HepG2 (cell line): Measurements from ENCODE around the gene DYNC1LI2. TPM values are rescaled to one million over a fixed set of nuclear protein-coding genes. Genes with fewer than 3 reads are reported as not detected.

Source experiments
- EEA1 ChIP-seq: sonication (generic); formaldehyde crosslinking; IDR thresholded peaks from 2 replicates; pipeline ENCODE4 v1.5.1; 2020; ENCODE audit warnings: mild to moderate bottlenecking, missing genetic modification reagents, borderline replicate concordance
- HNF1B ChIP-seq: sonication (generic); formaldehyde crosslinking; IDR thresholded peaks from 2 replicates; pipeline ENCODE4 v1.5.1; 2020; ENCODE audit warnings: mild to moderate bottlenecking, moderate library complexity, missing genetic modification reagents
- HNRNPL ChIP-seq: fragments of 200-400 bp; formaldehyde crosslinking; IDR thresholded peaks from 2 replicates; pipeline ENCODE4 v1.6.1; 2017; ENCODE audit warnings: mild to moderate bottlenecking, low read depth, low read length
- HOXA7 ChIP-seq: sonication (generic); formaldehyde crosslinking; IDR thresholded peaks from 2 replicates; pipeline ENCODE4 v1.8.1; 2022; ENCODE audit warnings: mild to moderate bottlenecking, missing genetic modification reagents, moderate library complexity
- KDM2A ChIP-seq: sonication (generic); formaldehyde crosslinking; IDR thresholded peaks from 2 replicates; pipeline ENCODE4 v1.4.0; 2020; ENCODE audit warnings: low read depth, missing genetic modification reagents, borderline replicate concordance
- KDM5A ChIP-seq: fragments of 200-600 bp; sonication (generic); IDR thresholded peaks from 2 replicates; pipeline ENCODE4 v1.7.0; 2018; ENCODE audit warnings: antibody characterized with exemption, mild to moderate bottlenecking, low read length, borderline replicate concordance
- MZF1 ChIP-seq: sonication (generic); formaldehyde crosslinking; IDR thresholded peaks from 2 replicates; pipeline ENCODE4 v1.8.1; 2023; ENCODE audit warnings: mild to moderate bottlenecking, missing genetic modification reagents, borderline replicate concordance
- NFKBIZ ChIP-seq: IDR thresholded peaks from 2 replicates; pipeline ENCODE4 v1.6.1; 2018; ENCODE audit warnings: missing genetic modification reagents, missing compliant biosample characterization
- PAXIP1 ChIP-seq: sonication (generic); formaldehyde crosslinking; conservative IDR thresholded peaks from 2 replicates; pipeline ENCODE4 v1.4.0; 2020; ENCODE audit warnings: mild to moderate bottlenecking, missing genetic modification reagents, moderate library complexity
- SRF ChIP-seq: IDR thresholded peaks from 2 replicates; pipeline ENCODE4 v1.6.1; 2011; ENCODE audit warnings: mild to moderate bottlenecking, low read depth, low read length, moderate library complexity
- TAF1 ChIP-seq: sonication (generic); formaldehyde crosslinking; IDR thresholded peaks from 2 replicates; pipeline ENCODE4 v1.4.0; 2020; ENCODE audit warnings: missing genetic modification reagents
- ZNF788 ChIP-seq: sonication (generic); formaldehyde crosslinking; IDR thresholded peaks from 2 replicates; pipeline ENCODE4 v1.5.0; 2020; ENCODE audit warnings: mild to moderate bottlenecking, missing genetic modification reagents, borderline replicate concordance
- polyA plus RNA-seq, 8 experiments: library from polyadenylated mRNA; depleted of rRNA in 3 of 8; stranded (reverse) in 7 of 8; unstranded in 1 of 8; fragments of >200 nt; fragmentation: Illumina TruSeq in 4 of 8; extraction: Trizol in 4 of 8; gene quantifications; 2 replicates each; pipeline versions ENCODE4 v1.2.1 to v1.2.3, GENCODE V29; 2011 to 2016; ENCODE audit warnings: low read depth in 4 of 8, missing spikeins in 1 of 8, mixed read lengths in 1 of 8; ENCODE audit not compliant: insufficient read depth in 1 of 8
- total RNA-seq, 5 experiments: library from RNA; depleted of rRNA; stranded (reverse); fragments of >200 nt; fragmentation: Illumina TruSeq; extraction: Trizol; gene quantifications; 2 replicates each; pipeline ENCODE4 v1.2.3, GENCODE V29; 2016; ENCODE audit warnings: low read depth in 1 of 5
- TF ChIP-seq, protein P1 (sequence below): IDR thresholded peaks from 2 replicates; pipeline ENCODE4 v1.6.1; 2016; ENCODE audit warnings: missing genetic modification reagents, missing compliant biosample characterization

The DYNC1LI2 gene
- total and polyA plus RNA-seq, 2 of the 13 experiments (the other 11 are each of a cell fraction or from before 2014, with no cell fraction given) = 65.5 to 135 TPM

GRCh38 chr16:66695471-66695934, 55.9 kb downstream of the DYNC1LI2 start (continued):
- TF ChIP-seq HNF1B (CRISPR knock-in tag) (peak; percentile 58; the same call in 1 of the 2 replicates), SRF (no peak), ZNF788 (no peak), MZF1 (CRISPR knock-in tag) (0 out of 2 replicates have a peak, but pooled peaks have one; percentile 18), EEA1 (CRISPR knock-in tag) (no peak), KDM5A (no peak), HNRNPL (peak; percentile 61), TAF1 (no peak), KDM2A (CRISPR knock-in tag) (no peak), NFKBIZ (CRISPR knock-in tag) (no peak), HOXA7 (CRISPR knock-in tag) (peak; percentile 33; the same call in 1 of the 2 replicates), PAXIP1 (CRISPR knock-in tag) (0 out of 2 replicates have a peak, but pooled peaks have one; percentile 0)
- TF ChIP-seq, protein P1, sequence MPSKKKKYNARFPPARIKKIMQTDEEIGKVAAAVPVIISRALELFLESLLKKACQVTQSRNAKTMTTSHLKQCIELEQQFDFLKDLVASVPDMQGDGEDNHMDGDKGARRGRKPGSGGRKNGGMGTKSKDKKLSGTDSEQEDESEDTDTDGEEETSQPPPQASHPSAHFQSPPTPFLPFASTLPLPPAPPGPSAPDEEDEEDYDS = no peak
